Middle frontal gyrus (tissue), 1 donor: ENCODE measurements around the gene USP38.
"Not testable (repeated sequence)": the region's sequence is repeated elsewhere in the genome, so short reads cannot be mapped to it uniquely, and the experiment has no call there.

Experiments
- DNase-seq: peaks from one replicate; pipeline ENCODE4 v3.0.0-alpha.2; 2015; ENCODE audit warnings: low spot score; ENCODE audit errors: extremely low spot score

Gene USP38

GRCh38 chr4:143184503-143185252 is at the start of gene USP38:
USP38 (plus strand) TSS chr4:143184917; CDS start chr4:143185451, 534 bp downstream.
- peak; percentile 79 for DNase-seq

GRCh38 chr4:143135358-143135757 is 49.4 kb upstream of the USP38 start:
- no peak for DNase-seq

- DNase-seq: no peak
These were observed 44.0 kb upstream of the USP38 start for GRCh38 chr4:143140696-143141095.

GRCh38 chr4:143148521-143148920 is 36.2 kb upstream of the USP38 start:
- no peak for DNase-seq

GRCh38 chr4:143156853-143157252 is 27.9 kb upstream of the USP38 start:
- DNase-seq: no peak

GRCh38 chr4:143163614-143164013 is 21.1 kb upstream of the USP38 start:
- DNase-seq: no peak

GRCh38 chr4:143166722-143167121 is 18.0 kb upstream of the USP38 start:
- DNase-seq: not testable (repeated sequence)

GRCh38 chr4:143178923-143179322 is 5.8 kb upstream of the USP38 start:
- no peak for DNase-seq

- no peak for DNase-seq
These were observed 1.1 kb upstream of the USP38 start for GRCh38 chr4:143183513-143184216.

GRCh38 chr4:143184217-143184502 is 557 bp upstream of the USP38 start:
- DNase-seq: no peak

GRCh38 chr4:143185253-143186107 is 763 bp downstream of the USP38 start:
- DNase-seq: no peak

GRCh38 chr4:143186212-143186611 is 1.5 kb downstream of the USP38 start:
- no peak for DNase-seq

- DNase-seq: no peak
These were observed 1.9 kb downstream of the USP38 start for GRCh38 chr4:143186649-143187048.

GRCh38 chr4:143188136-143189088 is 3.7 kb downstream of the USP38 start:
- no peak for DNase-seq

- no peak for DNase-seq
These were observed 4.8 kb downstream of the USP38 start for GRCh38 chr4:143189528-143189927.

- DNase-seq: no peak
These were observed 10.9 kb downstream of the USP38 start for GRCh38 chr4:143195581-143195980.

GRCh38 chr4:143196323-143196722 is 11.6 kb downstream of the USP38 start:
- no peak for DNase-seq

GRCh38 chr4:143199503-143199902 is 14.8 kb downstream of the USP38 start:
- DNase-seq: no peak

- DNase-seq: no peak
These were observed 18.1 kb downstream of the USP38 start for GRCh38 chr4:143202824-143203223.

GRCh38 chr4:143203577-143203976 is 18.9 kb downstream of the USP38 start:
- no peak for DNase-seq

GRCh38 chr4:143207555-143207954 is 22.8 kb downstream of the USP38 start:
- DNase-seq: no peak
